Endothelial cell of umbilical vein (primary cell): ENCODE results near the gene ABCB6. TPM values are rescaled to one million over a fixed set of nuclear protein-coding genes. Genes with fewer than 3 reads are reported as not detected.

Source experiments
- BruUV-seq: library from RNA; stranded (reverse); fragments of 400-500 nt; replicated peaks from 2 replicates; lab custom pipeline; 2021; lab: Mats Ljungman, UMichigan
- CTCF ChIA-PET: fragments of 300-600, 350-600 bp; sonication (Branson Sonifier 250); formaldehyde crosslinking; loops from one replicate; lab custom pipeline; 2021; ENCODE audit warnings: antibody characterized with exemption, inconsistent platforms; lab: Charles Lee
- POLR2A ChIA-PET: fragments of 300-600, 350-600 bp; sonication (Branson Sonifier 250); formaldehyde crosslinking; loops from one replicate; lab custom pipeline; 2021; ENCODE audit warnings: antibody characterized with exemption, inconsistent platforms; lab: Charles Lee
- DNase-seq: peaks from one replicate; pipeline ENCODE4 v3.0.0-alpha.2; 2011; ENCODE audit warnings: low read depth, low spot score
- FAIRE-seq: peaks from 2 replicates; lab custom pipeline; 2011; peaks lifted over from hg19 to GRCh38; lab: Jason Lieb, UNC
- H2AFZ ChIP-seq: 2 replicates; pipeline ENCODE4 v1.6.0; 2012; ENCODE audit warnings: low read depth, low read length, control low read depth, inconsistent platforms
- H3K27ac ChIP-seq: 2 replicates; pipeline ENCODE4 v1.5.1; 2011; ENCODE audit warnings: low read depth, mild to moderate bottlenecking, control low read depth, low read length, moderate library complexity; ENCODE audit not compliant: insufficient read depth
- H3K27me3 ChIP-seq, 2 experiments: 2 replicates each; pipeline versions ENCODE4 v1.6.0 to v1.6.1; 2011; ENCODE audit warnings: low read length in 2 of 2, mixed read lengths in 1 of 2; ENCODE audit not compliant: control insufficient read depth in 2 of 2, insufficient read depth in 2 of 2
- H3K36me3 ChIP-seq, 2 experiments: 2 replicates in 1 of 2; 3 replicates in 1 of 2; pipeline ENCODE4 v1.5.1; 2011; ENCODE audit warnings: low read length in 2 of 2, mild to moderate bottlenecking in 1 of 2, moderate library complexity in 1 of 2; ENCODE audit not compliant: control insufficient read depth in 2 of 2, insufficient read depth in 2 of 2; ENCODE audit errors: extremely low read depth in 1 of 2
- H3K4me1 ChIP-seq: 3 replicates; pipeline ENCODE4 v1.5.1; 2011; ENCODE audit warnings: mild to moderate bottlenecking, low read length; ENCODE audit not compliant: control insufficient read depth, insufficient read depth; ENCODE audit errors: extremely low read depth
- H3K4me2 ChIP-seq: 2 replicates; pipeline ENCODE4 v1.6.1; 2011; ENCODE audit warnings: low read length, control low read depth, mixed read lengths; ENCODE audit not compliant: insufficient read depth
- H3K4me3 ChIP-seq, 3 experiments: fragments of 200-600 bp in 1 of 3; sonication (generic), shearing (Covaris generic) in 1 of 3; replicated peaks in 1 of 3; 2 replicates each; pipeline ENCODE4 v1.5.1; 2011 to 2016; ENCODE audit warnings: control low read depth in 3 of 3, low read length in 3 of 3, mild to moderate bottlenecking in 2 of 3, inconsistent platforms in 1 of 3, low read depth in 1 of 3, moderate library complexity in 1 of 3; ENCODE audit not compliant: insufficient read depth in 1 of 3
- H3K79me2 ChIP-seq: 2 replicates; pipeline ENCODE4 v1.6.0; 2012; ENCODE audit warnings: low read length, inconsistent platforms; ENCODE audit not compliant: control insufficient read depth, insufficient read depth
- H3K9ac ChIP-seq: replicated peaks from 2 replicates; pipeline ENCODE3; 2011; ENCODE audit warnings: low read length, control low read depth; ENCODE audit not compliant: insufficient read depth; ENCODE audit errors: extremely low read depth
- H3K9me1 ChIP-seq: replicated peaks from 3 replicates; pipeline ENCODE4 v1.6.0; 2011; ENCODE audit warnings: mild to moderate bottlenecking, low read length; ENCODE audit not compliant: control insufficient read depth, insufficient read depth; ENCODE audit errors: extremely low read depth
- H3K9me3 ChIP-seq: replicated peaks from 2 replicates; pipeline ENCODE4 v1.5.1; 2012; ENCODE audit warnings: low read length, inconsistent platforms; ENCODE audit not compliant: control insufficient read depth, insufficient read depth
- H4K20me1 ChIP-seq: replicated peaks from 2 replicates; pipeline ENCODE3; 2011; ENCODE audit warnings: mild to moderate bottlenecking, low read length; ENCODE audit not compliant: control insufficient read depth, insufficient read depth; ENCODE audit errors: extremely low read depth
- GATA2 ChIP-seq: IDR thresholded peaks from 2 replicates; pipeline ENCODE4 v1.7.0; 2011; ENCODE audit warnings: low read depth, mild to moderate bottlenecking, moderate library complexity, mixed read lengths, low read length; ENCODE audit not compliant: insufficient read length, insufficient read depth
- MYC ChIP-seq: IDR thresholded peaks from one replicate; pipeline ENCODE4 v1.6.1; 2011; ENCODE audit warnings: mild to moderate bottlenecking, low read depth, low read length
- POLR2A ChIP-seq: IDR thresholded peaks from 2 replicates; pipeline ENCODE4 v1.6.1; 2012; ENCODE audit warnings: low read depth, mild to moderate bottlenecking, control low read depth, low read length
- POLR2AphosphoS5 ChIP-seq: IDR thresholded peaks from 2 replicates; pipeline ENCODE4 v1.6.1; 2012; ENCODE audit warnings: low read depth, mild to moderate bottlenecking, control low read depth, low read length, moderate library complexity; ENCODE audit not compliant: insufficient read depth
- dilution Hi-C: fragments of 300-500 bp; cut with MboI; formaldehyde crosslinking; loops from one replicate; pipeline ENCODE4 v1.15.0; 2019; ENCODE audit warnings: low sequenced_read_pairs; ENCODE audit not compliant: extremely low pct_ligation_motif_present
- intact Hi-C: fragments of 100-400 bp; cut with micrococcal nuclease; formaldehyde crosslinking; loops from one replicate; pipeline ENCODE4 v1.10.0; 2022
- polyA plus RNA-seq, 4 experiments: library from polyadenylated mRNA; depleted of rRNA in 3 of 4; stranded (reverse) in 3 of 4; unstranded in 1 of 4; fragments of >200 nt; gene quantifications; 2 replicates each; pipeline versions ENCODE4 v1.2.1 to v1.2.3, GENCODE V29; 2011 to 2012; ENCODE audit warnings: missing spikeins in 1 of 4
- total RNA-seq: library from RNA; stranded (reverse); gene quantifications from 2 replicates; pipeline ENCODE4 v1.2.3, GENCODE V29; 2021
- TF ChIP-seq, protein P1 (sequence below), 2 donors: IDR thresholded peaks; 1 replicate in 1 of 2; 2 replicates in 1 of 2; pipeline ENCODE4 v1.5.1; 2011; ENCODE audit warnings: low read length in 2 of 2, mild to moderate bottlenecking in 2 of 2, moderate library complexity in 2 of 2, control low read depth in 1 of 2, inconsistent platforms in 1 of 2, low read depth in 1 of 2; ENCODE audit not compliant: insufficient read depth in 1 of 2; ENCODE audit errors: extremely low read depth in 1 of 2
- TF ChIP-seq, protein P2 (sequence below): IDR thresholded peaks from 2 replicates; pipeline ENCODE4 v1.6.1; 2011; ENCODE audit not compliant: insufficient read depth, insufficient read length

The ABCB6 gene
- total and polyA plus RNA-seq, 2 donors (not counting 3 experiments of a cell fraction or from before 2014, with no cell fraction given), result 25.7 to 32.5 TPM

DNA sequence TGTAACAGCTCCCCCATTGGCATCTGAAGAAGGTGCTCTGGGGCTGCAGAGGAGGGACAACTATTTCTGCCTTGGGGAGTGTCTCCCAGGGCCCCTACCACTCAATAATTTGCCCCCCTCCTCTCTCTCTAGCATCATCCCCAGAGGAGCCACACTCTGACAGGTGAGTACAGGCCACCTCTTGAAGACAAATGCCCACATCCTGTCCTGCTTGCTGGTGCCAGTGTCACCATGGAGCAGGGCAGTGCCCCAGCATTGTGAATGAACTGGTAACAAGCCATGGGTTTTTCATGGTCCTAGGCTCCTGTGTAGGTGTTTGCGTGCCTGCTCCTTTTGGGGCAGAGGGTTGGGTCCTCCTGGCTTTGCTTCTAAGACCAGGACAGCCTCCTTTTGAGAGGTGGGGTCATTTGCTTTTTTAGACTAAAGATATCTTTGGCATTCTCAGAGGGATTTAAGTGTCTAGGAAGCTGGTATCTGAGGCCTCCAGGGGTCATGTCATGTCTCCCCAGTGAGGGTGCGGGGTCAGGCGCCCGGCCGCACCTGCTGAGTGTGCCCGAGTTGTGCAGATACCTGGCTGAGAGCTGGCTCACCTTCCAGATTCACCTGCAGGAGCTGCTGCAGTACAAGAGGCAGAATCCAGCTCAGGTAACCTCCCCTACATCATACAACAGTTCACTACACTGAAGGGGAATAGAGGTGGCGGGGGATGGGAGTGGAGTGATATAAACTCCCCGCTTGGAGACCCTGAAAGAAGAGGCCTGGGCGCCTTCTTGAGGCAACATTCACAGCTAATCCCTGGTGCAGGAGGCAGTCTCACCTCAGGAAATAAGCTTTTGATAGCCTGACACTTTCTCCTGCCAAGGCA lies 38.9 kb downstream of the ABCB6 start:
- Histone ChIP-seq H3K36me3 (peaks cover 15 to 40% of the 10 kb centered on the region in 2 experiments), H3K9me3 (no peaks in the 10 kb centered on the region), H4K20me1 (no peaks in the 10 kb centered on the region), H3K27ac (no peak overlapping the region), H3K27me3 (no peaks in the 10 kb centered on the region), H3K79me2 (peaks cover 22% of the 10 kb centered on the region), H3K4me1 (peaks cover 18% of the 10 kb centered on the region), H3K9ac (no peak overlapping the region), H3K4me3 (no peak overlapping the region), H3K4me2 (peak overlapping the region; percentile 66), H3K9me1 (no peaks in the 10 kb centered on the region), H2AFZ (no peak overlapping the region)
- no peak for DNase-seq
- ChIA-PET POLR2A (no interaction called here), CTCF (interaction anchor here (1.4 to 2.2 kb wide), 3 partner anchors 9 to 150 kb away, joined by 3 to 10 read pairs (median 5); no protein-coding TSS in a partner anchor)
- BruUV-seq, result no TSS peak
- dilution Hi-C loops (no loop called here), intact Hi-C loops (loop anchor here (5.0 kb wide), 1 partner anchor 613 kb away; the partner anchor contains the start of genes CNOT9 and USP37)
- FAIRE-seq, result no peak
- no peak for TF ChIP-seq POLR2AphosphoS5
- TF ChIP-seq, protein P1, sequence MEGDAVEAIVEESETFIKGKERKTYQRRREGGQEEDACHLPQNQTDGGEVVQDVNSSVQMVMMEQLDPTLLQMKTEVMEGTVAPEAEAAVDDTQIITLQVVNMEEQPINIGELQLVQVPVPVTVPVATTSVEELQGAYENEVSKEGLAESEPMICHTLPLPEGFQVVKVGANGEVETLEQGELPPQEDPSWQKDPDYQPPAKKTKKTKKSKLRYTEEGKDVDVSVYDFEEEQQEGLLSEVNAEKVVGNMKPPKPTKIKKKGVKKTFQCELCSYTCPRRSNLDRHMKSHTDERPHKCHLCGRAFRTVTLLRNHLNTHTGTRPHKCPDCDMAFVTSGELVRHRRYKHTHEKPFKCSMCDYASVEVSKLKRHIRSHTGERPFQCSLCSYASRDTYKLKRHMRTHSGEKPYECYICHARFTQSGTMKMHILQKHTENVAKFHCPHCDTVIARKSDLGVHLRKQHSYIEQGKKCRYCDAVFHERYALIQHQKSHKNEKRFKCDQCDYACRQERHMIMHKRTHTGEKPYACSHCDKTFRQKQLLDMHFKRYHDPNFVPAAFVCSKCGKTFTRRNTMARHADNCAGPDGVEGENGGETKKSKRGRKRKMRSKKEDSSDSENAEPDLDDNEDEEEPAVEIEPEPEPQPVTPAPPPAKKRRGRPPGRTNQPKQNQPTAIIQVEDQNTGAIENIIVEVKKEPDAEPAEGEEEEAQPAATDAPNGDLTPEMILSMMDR (IDR thresholded peaks at IDR 0.05; ENCODE audit: extremely low read depth in 1 of 2, insufficient read depth in 1 of 2, low read depth in 1 of 2, low read length in 2 of 2), result no peak
- TF ChIP-seq GATA2, result no peak
- no peak for TF ChIP-seq POLR2A
- TF ChIP-seq, protein P2, sequence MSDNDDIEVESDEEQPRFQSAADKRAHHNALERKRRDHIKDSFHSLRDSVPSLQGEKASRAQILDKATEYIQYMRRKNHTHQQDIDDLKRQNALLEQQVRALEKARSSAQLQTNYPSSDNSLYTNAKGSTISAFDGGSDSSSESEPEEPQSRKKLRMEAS, result no peak
- TF ChIP-seq MYC, result no peak
